Peyer's patch (tissue), 4 donors: ENCODE measurements around the gene TP53AIP1. TPM values are rescaled to one million over a fixed set of nuclear protein-coding genes. Genes with fewer than 3 reads are reported as not detected.

ENCODE experiments used
- DNase-seq, 3 donors: peaks; one replicate each; pipeline ENCODE4 v3.0.0-alpha.2; 2017 to 2019
- H3K27ac ChIP-seq, 4 donors: fragments of 200-600 bp; sonication (generic); one replicate each; pipeline ENCODE4 v1.5.1; 2016 to 2019
- H3K27me3 ChIP-seq, 2 donors: fragments of 200-600 bp; sonication (generic); one replicate each; pipeline ENCODE4 v1.5.1; 2019
- H3K36me3 ChIP-seq, 3 donors: fragments of 200-600 bp; sonication (generic); one replicate each; pipeline ENCODE4 v1.5.1; 2016 to 2019
- H3K4me1 ChIP-seq, 4 donors: fragments of 200-600 bp; sonication (generic); one replicate each; pipeline ENCODE4 v1.5.1; 2016 to 2019
- H3K4me3 ChIP-seq, 4 donors: fragments of 200-600 bp; sonication (generic); 1 replicate in 3 of 4; 2 replicates in 1 of 4; pipeline ENCODE4 v1.5.1; 2016 to 2019; ENCODE audit warnings: mild to moderate bottlenecking in 1 of 4
- H3K9me3 ChIP-seq, 4 donors: fragments of 200-600 bp; sonication (generic); one replicate each; pipeline ENCODE4 v1.5.1; 2016 to 2019; ENCODE audit warnings: mild to moderate bottlenecking in 1 of 4
- POLR2A ChIP-seq, 2 donors: fragments of 450-650 bp; IDR thresholded peaks; one replicate each; pipeline ENCODE4 v1.5.1; 2017; ENCODE audit warnings: antibody characterized with exemption in 2 of 2, mild to moderate bottlenecking in 2 of 2, moderate library complexity in 2 of 2
- total RNA-seq, 4 donors: library from RNA; depleted of rRNA; stranded (reverse); fragments of >200 nt; gene quantifications; one replicate each; pipeline ENCODE4 v1.1.0, GENCODE V29; 2016
- TF ChIP-seq, protein P1 (sequence below), 6 experiments: fragments of 450-650 bp in 4 of 6; fragments of 200-600 bp in 2 of 6; sonication (generic) in 1 of 6; IDR thresholded peaks; one replicate each; pipeline ENCODE4 v1.5.1; 2017 to 2019; ENCODE audit warnings: antibody characterized with exemption in 6 of 6, mild to moderate bottlenecking in 3 of 6, moderate library complexity in 1 of 6

TP53AIP1 gene
- total RNA-seq, 4 donors from 2014 or later = 0.35 to 2.0 (median 0.47) TPM; not detected in 1

DNA sequence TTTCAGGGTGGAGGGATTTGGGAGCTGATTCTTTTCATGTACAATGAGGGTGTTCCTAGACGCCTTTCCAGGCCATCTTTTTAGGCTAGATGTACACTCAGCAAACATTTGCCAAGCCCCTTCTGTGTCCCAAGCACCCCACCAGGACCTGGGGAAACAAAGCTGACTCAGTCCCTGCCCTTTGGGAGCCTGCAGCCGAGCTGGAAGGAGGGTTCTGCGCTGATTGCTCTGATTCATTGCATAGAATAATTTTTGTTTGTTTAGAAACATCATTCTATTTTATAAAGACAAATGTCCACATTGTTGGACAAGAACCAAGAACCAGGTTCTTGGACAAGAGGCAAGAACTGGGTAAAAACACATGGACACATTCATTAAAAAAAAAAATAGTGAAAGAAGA is 16.7 kb downstream of the TP53AIP1 start:
- Histone ChIP-seq H3K4me3 (no peak overlapping the region), H3K4me1 (no peaks in the 10 kb centered on the region), H3K9me3 (no peaks in the 10 kb centered on the region), H3K27me3 (no peaks in the 10 kb centered on the region), H3K36me3 (no peaks in the 10 kb centered on the region), H3K27ac (no peak overlapping the region)
- no peak for DNase-seq
- TF ChIP-seq, protein P1, sequence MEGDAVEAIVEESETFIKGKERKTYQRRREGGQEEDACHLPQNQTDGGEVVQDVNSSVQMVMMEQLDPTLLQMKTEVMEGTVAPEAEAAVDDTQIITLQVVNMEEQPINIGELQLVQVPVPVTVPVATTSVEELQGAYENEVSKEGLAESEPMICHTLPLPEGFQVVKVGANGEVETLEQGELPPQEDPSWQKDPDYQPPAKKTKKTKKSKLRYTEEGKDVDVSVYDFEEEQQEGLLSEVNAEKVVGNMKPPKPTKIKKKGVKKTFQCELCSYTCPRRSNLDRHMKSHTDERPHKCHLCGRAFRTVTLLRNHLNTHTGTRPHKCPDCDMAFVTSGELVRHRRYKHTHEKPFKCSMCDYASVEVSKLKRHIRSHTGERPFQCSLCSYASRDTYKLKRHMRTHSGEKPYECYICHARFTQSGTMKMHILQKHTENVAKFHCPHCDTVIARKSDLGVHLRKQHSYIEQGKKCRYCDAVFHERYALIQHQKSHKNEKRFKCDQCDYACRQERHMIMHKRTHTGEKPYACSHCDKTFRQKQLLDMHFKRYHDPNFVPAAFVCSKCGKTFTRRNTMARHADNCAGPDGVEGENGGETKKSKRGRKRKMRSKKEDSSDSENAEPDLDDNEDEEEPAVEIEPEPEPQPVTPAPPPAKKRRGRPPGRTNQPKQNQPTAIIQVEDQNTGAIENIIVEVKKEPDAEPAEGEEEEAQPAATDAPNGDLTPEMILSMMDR (IDR thresholded peaks at IDR 0.05) = no peak
- no peak for TF ChIP-seq POLR2A (IDR thresholded peaks at IDR 0.05)

DNA sequence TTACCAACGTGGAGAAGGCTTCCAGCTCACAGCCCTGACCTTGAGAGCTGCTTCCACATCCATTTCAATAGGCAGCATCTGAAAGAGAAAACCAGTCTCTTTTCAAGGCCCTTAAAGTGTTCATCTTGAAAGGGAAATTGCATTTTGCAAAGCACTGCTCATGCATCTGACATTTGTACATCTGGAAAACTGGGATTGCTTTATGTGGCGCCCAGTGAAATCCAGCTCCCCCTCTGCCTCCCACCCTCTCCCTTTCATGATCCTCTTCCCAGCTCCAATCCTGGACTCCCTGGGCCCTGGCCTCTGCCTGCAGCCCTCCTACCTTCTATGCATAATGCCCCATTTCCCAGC is 17.4 kb downstream of the TP53AIP1 start:
- DNase-seq = no peak
- no peak for TF ChIP-seq POLR2A (IDR thresholded peaks at IDR 0.05)
- TF ChIP-seq, protein P1 (IDR thresholded peaks at IDR 0.05) = no peak
- Histone ChIP-seq H3K27me3 (no peaks in the 10 kb centered on the region), H3K36me3 (no peaks in the 10 kb centered on the region), H3K4me1 (no peaks in the 10 kb centered on the region), H3K9me3 (no peaks in the 10 kb centered on the region), H3K4me3 (no peak overlapping the region), H3K27ac (no peak overlapping the region)

DNA sequence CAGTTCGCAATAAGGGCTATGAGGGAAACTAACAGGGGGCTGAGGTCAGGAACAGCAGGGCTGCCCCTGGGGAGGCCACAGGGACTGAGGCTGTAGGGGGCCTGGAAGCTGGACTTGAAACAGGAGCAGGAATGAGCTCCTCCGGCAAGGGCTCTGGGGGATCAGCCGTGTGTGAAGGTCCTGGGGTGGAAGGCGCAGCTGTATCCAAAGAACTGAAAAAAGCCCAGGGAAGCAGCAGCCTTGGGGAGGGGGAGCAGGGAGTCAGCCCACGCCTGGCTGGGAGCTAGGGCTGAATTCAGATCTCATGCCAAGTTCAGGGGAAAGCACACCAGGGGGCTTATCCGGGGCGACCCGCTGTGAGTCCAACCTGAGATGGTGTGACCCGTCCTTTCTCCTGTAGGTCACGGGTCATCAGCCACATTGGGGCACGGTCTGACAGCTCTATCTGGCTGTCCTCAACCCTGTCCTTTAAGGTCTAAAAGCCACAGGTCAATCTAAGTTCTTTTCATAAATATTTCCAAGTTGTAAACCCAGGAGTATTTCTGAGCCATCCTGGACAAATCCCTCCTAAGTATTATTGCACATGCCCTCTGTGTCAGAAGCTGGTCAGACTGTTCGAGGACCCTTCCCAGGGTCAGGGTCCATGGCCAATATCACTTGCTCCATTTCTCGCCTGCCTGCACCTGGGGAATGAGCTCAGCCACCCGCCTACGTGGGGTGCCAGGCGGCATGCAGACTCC is 18.0 kb downstream of the TP53AIP1 start:
- no peaks in the 10 kb centered on the region for H3K36me3 ChIP-seq
- H3K9me3 ChIP-seq = no peaks in the 10 kb centered on the region
- H3K4me1 ChIP-seq = no peaks in the 10 kb centered on the region
- H3K27ac ChIP-seq = no peak overlapping the region
- no peaks in the 10 kb centered on the region for H3K27me3 ChIP-seq
- H3K4me3 ChIP-seq = no peak overlapping the region
- no peak for DNase-seq
- no peak for TF ChIP-seq POLR2A (IDR thresholded peaks at IDR 0.05)
- TF ChIP-seq, protein P1 (IDR thresholded peaks at IDR 0.05) = no peak

DNA sequence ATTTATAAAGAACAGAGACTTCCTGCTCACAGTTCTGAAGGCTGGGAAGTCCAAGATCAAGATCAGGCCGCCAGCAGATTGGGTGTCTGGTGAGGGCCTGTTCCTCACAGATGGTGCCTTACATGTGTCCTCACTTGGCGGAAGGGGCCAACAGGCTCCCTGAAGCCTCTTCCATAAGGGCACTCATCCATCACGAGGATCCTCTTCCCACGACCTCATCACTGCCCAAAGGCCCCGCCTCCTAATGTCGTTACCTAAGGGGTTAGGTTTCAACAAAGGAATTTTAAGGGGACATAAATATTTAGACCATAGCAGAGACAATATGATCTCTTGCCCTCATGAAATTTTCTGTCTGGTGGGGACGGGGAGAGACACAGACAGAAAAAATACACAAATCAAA is 18.6 kb downstream of the TP53AIP1 start:
- no peaks in the 10 kb centered on the region for H3K9me3 ChIP-seq
- H3K27me3 ChIP-seq = no peaks in the 10 kb centered on the region
- H3K4me3 ChIP-seq = no peak overlapping the region
- H3K36me3 ChIP-seq = no peaks in the 10 kb centered on the region
- H3K27ac ChIP-seq = no peak overlapping the region
- no peak for DNase-seq
- H3K4me1 ChIP-seq = no peaks in the 10 kb centered on the region
- TF ChIP-seq POLR2A (IDR thresholded peaks at IDR 0.05) = no peak
- TF ChIP-seq, protein P1 (IDR thresholded peaks at IDR 0.05) = no peak

DNA sequence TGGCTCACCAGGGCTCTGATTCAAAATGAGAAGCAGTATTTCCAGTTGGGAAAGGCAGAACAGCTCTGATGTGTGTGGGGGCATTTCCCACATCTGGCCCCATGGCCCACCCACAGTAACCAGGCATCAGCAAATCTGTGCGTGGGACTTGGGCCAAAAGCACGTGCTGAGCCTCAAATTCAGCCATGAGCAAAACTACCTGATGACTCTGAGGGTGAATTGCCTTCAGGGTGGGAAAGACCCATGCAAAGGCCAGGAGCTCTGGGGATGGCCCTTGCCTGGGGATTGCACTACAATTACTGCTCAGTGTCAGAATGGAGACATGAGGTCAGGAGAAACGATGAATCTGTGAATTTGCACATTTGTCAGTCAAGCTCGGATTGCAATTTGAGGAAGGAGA is 20.9 kb downstream of the TP53AIP1 start:
- Histone ChIP-seq H3K27me3 (no peaks in the 10 kb centered on the region), H3K4me1 (no peaks in the 10 kb centered on the region), H3K9me3 (no peaks in the 10 kb centered on the region), H3K4me3 (no peak overlapping the region), H3K27ac (no peak overlapping the region), H3K36me3 (no peaks in the 10 kb centered on the region)
- DNase-seq = no peak
- TF ChIP-seq, protein P1 (IDR thresholded peaks at IDR 0.05) = no peak
- TF ChIP-seq POLR2A (IDR thresholded peaks at IDR 0.05) = no peak
